Keratinocyte (primary cell): ENCODE results near the gene SCCPDH. TPM values are rescaled to one million over a fixed set of nuclear protein-coding genes. Genes with fewer than 3 reads are reported as not detected.

Source experiments
- DNase-seq: peaks from one replicate; pipeline ENCODE4 v3.0.0-alpha.2; 2011; ENCODE audit warnings: low read depth, missing footprints, low spot score
- FAIRE-seq: peaks from 2 replicates; lab custom pipeline; 2011; peaks lifted over from hg19 to GRCh38; lab: Jason Lieb, UNC
- H2AFZ ChIP-seq: 2 replicates; pipeline ENCODE4 v1.6.0; 2012; ENCODE audit warnings: low read length, control low read depth, inconsistent platforms; ENCODE audit not compliant: control insufficient read depth
- H3K27ac ChIP-seq: 2 replicates; pipeline ENCODE4 v1.5.1; 2011; ENCODE audit warnings: low read length; ENCODE audit not compliant: control insufficient read depth, insufficient read depth
- H3K27me3 ChIP-seq: 3 replicates; pipeline ENCODE4 v1.6.0; 2011; ENCODE audit warnings: low read length; ENCODE audit not compliant: control insufficient read depth, insufficient read depth; ENCODE audit errors: extremely low read depth
- H3K36me3 ChIP-seq, 2 experiments: 2 replicates in 1 of 2; 3 replicates in 1 of 2; pipeline ENCODE4 v1.5.1; 2011; ENCODE audit warnings: low read length in 2 of 2, mild to moderate bottlenecking in 1 of 2; ENCODE audit not compliant: control insufficient read depth in 2 of 2, insufficient read depth in 2 of 2; ENCODE audit errors: extremely low read depth in 1 of 2
- H3K4me1 ChIP-seq: 3 replicates; pipeline ENCODE4 v1.5.1; 2011; ENCODE audit warnings: low read length; ENCODE audit not compliant: control insufficient read depth, insufficient read depth; ENCODE audit errors: extremely low read depth
- H3K4me2 ChIP-seq: 3 replicates; pipeline ENCODE4 v1.6.0; 2011; ENCODE audit warnings: low read depth, low read length; ENCODE audit not compliant: control insufficient read depth, insufficient read depth; ENCODE audit errors: extremely low read depth
- H3K4me3 ChIP-seq, 3 experiments: fragments of 200-600 bp in 1 of 3; sonication (generic) in 1 of 3; 2 replicates in 2 of 3; 3 replicates in 1 of 3; pipeline ENCODE4 v1.5.1; 2011 to 2016; ENCODE audit warnings: low read length in 3 of 3, mild to moderate bottlenecking in 3 of 3, control low read depth in 2 of 3, inconsistent platforms in 1 of 3, low read depth in 1 of 3, mixed read lengths in 1 of 3, mixed run types in 1 of 3, moderate library complexity in 1 of 3; ENCODE audit not compliant: control insufficient read depth in 2 of 3, insufficient read depth in 2 of 3; ENCODE audit errors: extremely low read depth in 1 of 3
- H3K79me2 ChIP-seq: 2 replicates; pipeline ENCODE4 v1.6.0; 2012; ENCODE audit warnings: low read length; ENCODE audit not compliant: control insufficient read depth, insufficient read depth
- H3K9ac ChIP-seq: 3 replicates; pipeline ENCODE4 v1.6.0; 2011; ENCODE audit warnings: low read length; ENCODE audit not compliant: control insufficient read depth, insufficient read depth; ENCODE audit errors: extremely low read depth
- H3K9me1 ChIP-seq: 3 replicates; pipeline ENCODE4 v1.6.0; 2011; ENCODE audit warnings: low read length; ENCODE audit not compliant: control insufficient read depth, insufficient read depth; ENCODE audit errors: extremely low read depth
- H3K9me3 ChIP-seq: 2 replicates; pipeline ENCODE4 v1.5.1; 2012; ENCODE audit warnings: low read depth, low read length; ENCODE audit not compliant: control insufficient read depth
- H4K20me1 ChIP-seq: 3 replicates; pipeline ENCODE4 v1.6.0; 2011; ENCODE audit warnings: low read length; ENCODE audit not compliant: control insufficient read depth, insufficient read depth; ENCODE audit errors: extremely low read depth
- CTCF ChIP-seq, 3 experiments: IDR thresholded peaks in 1 of 3; conservative IDR thresholded peaks in 1 of 3; optimal IDR thresholded peaks in 1 of 3; 2 replicates in 2 of 3; 3 replicates in 1 of 3; pipeline versions ENCODE3 to v1.5.1; 2011; ENCODE audit warnings: low read length in 3 of 3, mild to moderate bottlenecking in 3 of 3, moderate library complexity in 2 of 3, control low read depth in 1 of 3, inconsistent platforms in 1 of 3; ENCODE audit not compliant: insufficient read depth in 2 of 3; ENCODE audit errors: extremely low read depth in 1 of 3
- EZH2 ChIP-seq: IDR thresholded peaks from one replicate; pipeline ENCODE4 v1.6.1; 2012; ENCODE audit warnings: inconsistent platforms, mild to moderate bottlenecking, low read length, moderate library complexity
- dilution Hi-C: fragments of 300-500 bp; cut with MboI; formaldehyde crosslinking; loops from one replicate; pipeline ENCODE4 v1.7.0; 2020; ENCODE audit warnings: low sequenced_read_pairs; ENCODE audit not compliant: extremely low pct_ligation_motif_present
- polyA plus RNA-seq, 5 experiments: library from polyadenylated mRNA; depleted of rRNA in 3 of 5; stranded (reverse) in 3 of 5; stranded (forward) in 1 of 5; unstranded in 1 of 5; fragments of >200 nt; gene quantifications; 1 replicate in 1 of 5; 2 replicates in 3 of 5; 3 replicates in 1 of 5; pipeline versions ENCODE4 v1.2.1 to v1.2.3, GENCODE V29; 2011 to 2012; ENCODE audit warnings: missing spikeins in 2 of 5, low read depth in 1 of 5, low replicate concordance in 1 of 5

The SCCPDH gene
- polyA plus RNA-seq, 1 donor (not counting 4 experiments of a cell fraction or from before 2014, with no cell fraction given) = 4.3 TPM

GRCh38 chr1:246755419-246755818, 31.2 kb downstream of the SCCPDH start:
- dilution Hi-C loops = no loop called here
- no peaks in the 10 kb centered on the region for H3K27me3 ChIP-seq
- H4K20me1 ChIP-seq = no peaks in the 10 kb centered on the region
- no peak overlapping the region for H3K4me2 ChIP-seq
- FAIRE-seq = no peak
- DNase-seq = no peak
- no peaks in the 10 kb centered on the region for H3K9me1 ChIP-seq
- no peak overlapping the region for H3K4me3 ChIP-seq
- no peaks in the 10 kb centered on the region for H3K9me3 ChIP-seq
- H3K79me2 ChIP-seq = no peaks in the 10 kb centered on the region
- no peaks in the 10 kb centered on the region for H3K36me3 ChIP-seq
- TF ChIP-seq CTCF (optimal IDR thresholded peaks at IDR 0.05 in 1 of 3, IDR thresholded peaks at IDR 0.05 in 1 of 3, conservative IDR thresholded peaks at IDR 0.05 in 1 of 3; ENCODE audit: extremely low read depth in 1 of 3, insufficient read depth in 2 of 3, low read length in 3 of 3) (no peak), EZH2 (no peak)
- H3K9ac ChIP-seq = no peak overlapping the region
- H3K27ac ChIP-seq = no peak overlapping the region
- no peaks in the 10 kb centered on the region for H3K4me1 ChIP-seq
- no peak overlapping the region for H2AFZ ChIP-seq

GRCh38 chr1:246760422-246761347, 36.5 kb downstream of the SCCPDH start:
- no peaks in the 10 kb centered on the region for H3K27me3 ChIP-seq
- H3K4me3 ChIP-seq = no peak overlapping the region
- no peak for FAIRE-seq
- H3K4me2 ChIP-seq = no peak overlapping the region
- no peaks in the 10 kb centered on the region for H4K20me1 ChIP-seq
- H3K27ac ChIP-seq = no peak overlapping the region
- no peak for DNase-seq
- H3K79me2 ChIP-seq = no peaks in the 10 kb centered on the region
- H3K4me1 ChIP-seq = no peaks in the 10 kb centered on the region
- H3K36me3 ChIP-seq = no peaks in the 10 kb centered on the region
- no peaks in the 10 kb centered on the region for H3K9me1 ChIP-seq
- dilution Hi-C loops = no loop called here
- H3K9me3 ChIP-seq = no peaks in the 10 kb centered on the region
- no peak overlapping the region for H3K9ac ChIP-seq
- no peak overlapping the region for H2AFZ ChIP-seq
- TF ChIP-seq CTCF (optimal IDR thresholded peaks at IDR 0.05 in 1 of 3, IDR thresholded peaks at IDR 0.05 in 1 of 3, conservative IDR thresholded peaks at IDR 0.05 in 1 of 3; ENCODE audit: extremely low read depth in 1 of 3, insufficient read depth in 2 of 3, low read length in 3 of 3) (no peak), EZH2 (no peak)
